Hypothalamus (tissue), 51 donors: ENCODE results near the gene AP1G1.
"Not testable (repeated sequence)": the region's sequence is repeated elsewhere in the genome, so short reads cannot be mapped to it uniquely, and the experiment has no call there.

Experiments
- DNase-seq, 51 donors: peaks; one replicate each; lab custom pipeline; 2025; lab: John Stamatoyannopoulos, UW

Gene AP1G1

DNA sequence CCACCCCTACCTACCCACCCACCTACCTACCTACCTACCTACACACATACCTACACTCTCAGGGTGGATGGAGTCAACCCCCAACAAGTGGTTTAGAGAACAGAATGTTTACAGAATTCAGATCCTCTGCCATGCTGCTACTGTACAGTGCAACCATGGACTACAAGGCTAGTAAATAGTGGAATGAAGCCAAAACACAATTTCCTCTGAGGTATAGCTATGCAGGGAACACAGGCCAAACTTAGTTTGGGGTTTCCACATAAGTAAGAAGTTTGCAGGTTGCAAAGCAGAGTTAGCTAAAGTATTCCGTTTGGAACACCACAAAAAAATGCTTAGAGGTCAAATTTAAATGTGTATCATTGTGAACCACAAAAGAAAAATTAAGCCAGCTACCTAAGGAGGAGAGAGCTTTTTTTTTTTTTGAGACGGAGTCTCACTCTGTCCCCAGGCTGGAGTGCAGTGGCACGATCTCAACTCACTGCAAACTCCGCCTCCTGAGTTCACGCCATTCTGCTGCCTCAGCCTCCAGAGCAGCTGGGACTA lies 2.7 kb upstream of the AP1G1 start:
- no peak for DNase-seq

DNA sequence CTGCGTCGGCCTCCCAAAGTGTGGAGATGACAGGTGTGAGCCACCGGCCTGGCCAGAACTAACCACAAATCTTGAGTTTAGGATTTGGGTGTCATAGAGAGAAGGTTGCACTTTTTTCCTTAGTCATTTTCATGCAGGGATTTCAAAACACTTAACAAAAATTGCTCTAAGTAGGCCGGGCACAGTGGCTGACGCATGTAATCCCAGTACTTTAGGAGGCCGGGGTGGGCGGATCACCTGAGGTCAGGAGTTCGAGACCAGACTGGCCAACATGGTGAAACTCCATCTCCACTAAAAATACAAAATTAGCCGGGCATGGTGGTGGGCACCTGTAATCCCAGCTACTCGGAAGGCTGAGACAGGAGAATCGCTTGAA lies 1.5 kb upstream of the AP1G1 start:
- not testable (repeated sequence) for DNase-seq

DNA sequence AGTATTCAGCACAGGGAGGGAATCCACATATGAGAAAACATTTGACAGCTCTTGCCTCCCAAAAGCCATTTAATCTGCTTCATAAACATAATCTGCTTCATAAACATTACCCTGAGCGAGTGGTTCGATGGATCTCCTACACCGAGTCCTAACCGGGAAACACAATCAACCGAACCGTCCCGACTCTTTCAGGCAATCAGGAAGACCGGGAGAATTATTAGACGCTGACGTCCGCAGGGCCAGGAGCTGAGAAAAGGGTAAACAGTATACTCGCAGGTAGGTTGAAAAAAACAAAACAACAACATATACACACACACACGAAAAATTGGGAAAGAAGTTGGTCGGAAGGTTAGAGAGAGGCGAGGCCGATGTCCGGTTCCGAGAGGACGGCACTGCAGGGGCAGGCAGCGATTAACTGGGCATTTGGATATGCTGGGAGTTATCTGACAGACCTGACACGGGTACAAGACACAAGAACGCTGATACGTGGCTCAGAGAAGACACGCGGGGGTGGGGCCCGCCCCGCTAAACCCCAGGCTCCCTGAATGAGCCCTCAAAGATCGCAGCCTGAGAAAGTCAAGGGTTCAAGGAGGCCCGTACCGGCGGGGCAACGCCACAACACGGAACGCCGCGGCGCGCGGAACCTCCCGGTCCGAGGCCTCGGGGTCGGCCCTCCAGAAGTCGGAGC lies 585 bp downstream of the AP1G1 start:
- peak in 14 of 51 donors; percentile 10 to 73 (median 44) for DNase-seq

DNA sequence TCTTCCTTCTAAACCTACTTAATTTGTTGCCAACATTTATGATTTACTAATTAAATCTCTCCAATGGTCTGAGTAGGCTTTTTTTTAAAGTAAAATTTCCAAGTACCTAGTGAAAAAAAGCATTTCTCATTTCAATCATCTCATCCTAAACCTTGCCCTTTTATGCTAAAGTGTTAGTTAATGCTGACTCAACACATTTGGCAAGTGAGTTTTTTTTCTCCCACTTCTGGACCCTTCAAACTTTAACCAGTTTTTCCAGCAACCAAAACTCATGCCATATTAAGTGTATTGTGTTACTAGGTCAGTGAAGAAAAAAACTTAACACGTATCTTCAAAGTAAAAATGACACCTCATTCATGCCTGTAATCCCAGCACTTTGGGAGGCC lies 5.3 kb downstream of the AP1G1 start:
- no peak for DNase-seq

DNA sequence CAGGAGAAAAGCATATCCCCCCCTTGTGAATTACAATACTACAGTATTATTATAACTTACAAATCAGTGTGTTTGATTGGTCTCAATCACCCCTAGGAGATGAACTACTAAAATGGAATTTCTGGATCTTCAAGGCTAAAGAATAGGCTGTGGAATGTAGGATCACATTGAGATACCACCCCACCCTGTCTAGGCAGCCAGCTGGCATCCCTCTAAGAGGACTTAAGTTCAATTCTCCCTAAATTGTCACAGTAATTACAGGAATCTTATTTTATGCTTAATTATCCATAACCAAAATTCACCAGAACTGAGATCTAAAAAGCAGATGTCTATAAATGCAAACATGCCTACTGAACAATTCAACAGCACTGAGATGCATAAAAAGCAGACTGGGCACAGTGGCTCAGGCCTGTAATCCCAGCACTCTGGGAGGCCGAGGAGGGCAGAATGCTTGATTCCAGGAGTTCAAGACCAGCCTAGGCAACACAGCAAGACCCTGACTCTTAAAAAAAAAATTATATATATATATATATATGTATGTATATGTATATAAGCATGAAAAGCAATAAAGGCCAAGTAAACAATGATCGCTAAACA lies 12.0 kb downstream of the AP1G1 start:
- no peak for DNase-seq

DNA sequence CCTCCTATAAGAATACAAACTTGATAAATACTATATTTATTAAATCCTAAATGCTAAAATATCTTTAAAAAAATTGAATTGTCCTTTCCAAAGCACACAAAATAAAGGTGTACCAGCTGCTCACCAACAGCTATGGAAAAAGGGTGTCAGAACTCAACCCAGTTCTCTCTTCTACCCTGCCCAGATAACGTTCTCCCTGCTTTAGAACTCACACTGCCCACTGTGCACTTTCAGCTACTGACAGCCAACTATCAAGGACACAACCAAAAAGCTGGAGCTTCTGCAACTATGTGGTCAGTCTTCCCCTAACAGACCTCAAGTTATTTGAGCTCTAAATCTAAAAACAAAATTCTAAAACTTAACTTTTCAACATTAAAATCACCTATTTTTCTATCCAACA lies 13.7 kb downstream of the AP1G1 start:
- DNase-seq = no peak

DNA sequence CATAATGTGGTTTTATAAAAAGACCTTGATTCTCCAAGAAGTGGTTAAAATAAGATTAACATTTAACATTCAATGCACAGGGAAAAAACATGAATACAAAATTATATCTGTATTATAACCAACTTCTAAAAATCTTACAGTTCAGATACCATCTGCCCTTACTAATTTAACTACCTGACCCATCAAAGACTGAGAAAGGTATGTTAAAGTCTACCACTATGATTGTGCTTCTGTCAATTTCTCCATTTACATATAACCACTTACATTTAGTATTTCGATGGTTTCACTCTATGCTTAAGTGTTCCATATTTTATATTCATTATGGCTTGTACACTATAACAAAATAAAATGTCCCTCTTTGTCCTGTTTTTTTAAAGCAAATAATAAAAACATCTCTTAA lies 14.6 kb downstream of the AP1G1 start:
- no peak for DNase-seq

DNA sequence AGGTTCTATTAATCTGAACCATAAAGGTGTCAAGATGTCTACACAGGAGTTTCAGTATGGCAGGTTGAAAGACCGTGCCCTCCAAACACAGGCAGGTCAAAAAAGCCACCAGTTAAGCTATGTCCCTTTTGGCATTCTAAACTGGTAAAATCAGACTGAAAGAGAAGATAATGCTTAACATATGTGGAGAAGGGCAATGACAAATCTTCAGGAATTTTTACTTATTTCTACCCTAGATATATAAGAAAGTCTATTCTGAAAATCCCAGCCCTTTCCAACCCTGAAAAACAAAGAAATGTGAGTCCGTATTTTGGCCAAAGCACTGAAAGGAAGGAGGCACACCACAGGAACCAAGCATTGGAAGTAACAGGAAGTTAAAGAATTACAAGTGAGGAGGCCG lies 16.5 kb downstream of the AP1G1 start:
- DNase-seq = no peak

DNA sequence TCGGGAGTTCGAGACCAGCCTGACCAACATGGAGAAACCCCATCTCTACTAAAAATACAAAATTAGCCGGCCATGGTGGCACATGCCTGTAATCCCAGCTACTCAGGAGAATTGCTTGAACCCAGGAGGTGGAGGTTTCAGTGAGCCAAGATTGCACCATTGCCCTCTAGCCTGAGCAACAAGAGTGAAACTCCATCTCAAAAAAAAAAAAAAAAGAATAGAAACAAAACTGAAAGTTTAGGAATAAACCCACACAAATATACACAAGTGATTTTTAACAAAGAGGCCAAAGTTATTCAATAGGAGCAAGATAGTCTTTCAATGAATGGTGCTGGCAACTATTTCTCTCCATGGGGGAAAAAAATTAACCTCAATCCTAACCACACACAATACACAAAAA lies 18.3 kb downstream of the AP1G1 start:
- not testable (repeated sequence) for DNase-seq

DNA sequence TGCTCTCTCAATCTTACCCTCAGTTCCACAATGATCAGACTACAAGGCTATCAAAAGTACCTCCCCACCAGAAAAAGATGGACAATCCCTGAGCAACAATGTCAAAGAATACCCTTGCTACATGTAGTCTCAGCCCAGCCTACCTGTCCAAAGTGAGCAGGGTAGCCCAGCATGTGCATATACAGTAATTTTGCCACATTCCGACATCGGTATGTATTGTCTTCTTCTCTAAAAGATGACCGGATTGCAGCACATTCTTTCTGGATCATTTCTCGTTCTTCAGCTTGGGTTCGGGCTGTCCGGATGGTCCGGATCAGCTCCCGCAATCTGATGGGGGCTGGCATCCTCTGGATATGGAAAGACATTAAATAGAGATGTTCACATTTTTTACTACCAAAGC lies 19.5 kb downstream of the AP1G1 start:
- no peak for DNase-seq

DNA sequence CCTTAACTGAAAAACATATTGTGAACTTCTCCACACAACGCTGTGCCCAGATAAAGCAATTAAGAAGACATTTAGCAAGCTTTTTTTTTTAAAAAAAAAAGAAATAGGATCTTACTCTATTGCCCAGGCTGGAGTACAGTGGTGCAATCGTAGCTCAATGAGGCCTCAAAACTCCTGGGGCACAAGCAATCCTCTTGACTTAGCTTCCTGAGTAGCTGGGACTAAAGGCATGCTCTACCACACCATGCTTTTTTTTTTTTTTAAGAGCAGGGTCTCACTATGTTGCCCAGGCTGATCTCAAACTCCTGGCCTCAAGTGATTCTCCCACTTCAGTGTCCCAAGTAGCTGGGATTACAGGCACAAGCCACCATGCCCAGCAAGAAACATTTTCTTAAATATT lies 20.1 kb downstream of the AP1G1 start:
- no peak for DNase-seq

DNA sequence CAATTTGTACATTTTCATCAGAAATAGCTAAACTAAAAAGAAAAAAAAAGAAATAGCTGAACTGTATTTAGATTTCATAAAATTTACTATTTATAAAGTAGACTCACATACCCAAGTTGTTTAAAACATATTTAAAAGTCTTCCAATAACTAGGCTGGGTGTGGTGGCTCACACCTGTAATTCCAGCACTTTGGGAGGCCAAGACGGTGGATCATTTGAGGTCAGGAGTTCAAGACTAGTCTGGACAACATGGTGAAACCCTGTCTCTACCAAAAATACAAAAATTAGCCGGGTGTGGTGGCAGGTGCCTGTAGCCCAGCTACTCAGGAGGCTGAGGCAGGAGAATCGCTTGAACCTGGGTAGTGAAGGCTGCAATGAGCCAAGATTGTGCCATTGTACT lies 23.5 kb downstream of the AP1G1 start:
- DNase-seq = not testable (repeated sequence)

DNA sequence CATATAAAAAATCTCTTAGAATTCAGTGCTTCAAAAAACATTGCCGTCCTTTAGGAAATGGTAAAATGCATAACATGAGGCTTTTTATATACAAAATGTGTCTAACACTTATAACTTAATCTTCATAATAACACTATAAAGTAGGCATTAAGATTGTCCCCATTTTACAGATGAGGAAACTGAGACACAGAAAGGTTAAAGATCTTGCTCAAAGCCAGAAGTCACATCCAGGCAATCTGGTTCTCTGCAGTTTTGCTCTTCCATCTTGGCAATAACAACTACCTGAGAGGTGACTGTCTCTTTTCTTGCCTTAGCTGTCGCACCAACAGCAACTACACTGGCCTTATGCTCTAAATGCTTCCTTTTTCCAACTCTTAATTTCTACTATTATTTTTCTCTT lies 24.5 kb downstream of the AP1G1 start:
- no peak for DNase-seq

DNA sequence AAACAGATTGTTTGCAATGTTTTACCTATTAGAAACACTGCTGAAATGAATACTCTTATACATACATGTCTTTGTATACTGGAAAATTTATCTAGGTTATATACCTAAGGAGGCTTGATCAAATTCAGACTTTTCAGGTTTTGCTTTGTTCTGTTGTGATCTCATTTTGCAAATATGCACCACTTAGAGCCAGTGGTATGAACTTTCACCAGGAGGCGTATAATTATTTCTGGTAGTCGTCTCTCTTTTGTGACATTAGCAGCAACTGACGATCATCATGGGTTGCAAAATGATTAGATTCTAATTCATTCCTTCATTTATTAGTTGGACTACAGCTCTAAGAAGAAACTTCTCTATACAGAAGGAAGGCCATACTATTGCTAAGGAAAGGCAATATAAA lies 26.9 kb downstream of the AP1G1 start:
- DNase-seq = no peak

DNA sequence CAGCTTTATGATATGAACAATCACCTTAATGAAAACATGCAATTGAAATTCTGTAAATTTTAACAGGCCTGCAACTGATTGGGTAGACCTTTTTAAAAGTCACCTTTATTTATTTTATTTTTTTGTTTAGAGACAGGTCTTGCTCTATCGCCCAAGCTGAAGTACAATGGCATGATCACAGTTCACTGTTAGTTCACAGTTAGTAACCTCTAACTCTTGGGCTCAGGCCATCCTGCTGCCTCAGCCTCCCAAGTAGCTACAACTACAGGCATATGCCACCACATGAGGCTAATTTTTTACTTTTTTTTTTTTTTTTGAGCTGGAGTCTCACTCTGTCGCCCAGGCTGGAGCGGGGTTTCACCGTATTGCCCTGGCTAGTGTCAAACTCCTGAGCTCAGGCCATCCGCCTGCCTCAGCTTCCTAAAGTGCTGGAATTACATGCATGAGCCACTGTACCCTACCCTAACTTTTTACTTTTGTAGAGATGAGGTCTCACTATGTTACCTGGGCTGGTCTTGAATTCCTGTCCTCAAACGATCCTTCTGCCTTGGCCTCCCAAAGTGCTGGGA lies 28.0 kb downstream of the AP1G1 start:
- no peak for DNase-seq

DNA sequence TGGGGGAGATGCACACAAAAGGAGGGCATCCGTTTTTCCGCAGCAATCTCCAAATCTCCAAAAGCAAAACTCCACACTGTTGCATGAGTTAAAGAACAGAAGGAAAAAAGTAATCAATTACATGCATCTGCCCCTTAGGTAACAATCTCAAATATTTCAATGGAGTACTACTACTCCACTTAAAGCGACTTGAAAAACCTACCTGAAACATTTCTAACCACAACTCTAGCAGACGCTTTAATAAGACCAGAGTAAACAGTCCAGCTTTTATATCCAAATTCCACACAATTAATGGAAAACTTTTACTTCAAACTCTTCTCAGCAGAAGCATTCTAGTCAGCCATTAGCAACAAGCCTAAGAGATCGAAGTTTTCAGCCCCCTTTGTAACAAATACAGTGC lies 29.9 kb downstream of the AP1G1 start:
- DNase-seq = no peak

DNA sequence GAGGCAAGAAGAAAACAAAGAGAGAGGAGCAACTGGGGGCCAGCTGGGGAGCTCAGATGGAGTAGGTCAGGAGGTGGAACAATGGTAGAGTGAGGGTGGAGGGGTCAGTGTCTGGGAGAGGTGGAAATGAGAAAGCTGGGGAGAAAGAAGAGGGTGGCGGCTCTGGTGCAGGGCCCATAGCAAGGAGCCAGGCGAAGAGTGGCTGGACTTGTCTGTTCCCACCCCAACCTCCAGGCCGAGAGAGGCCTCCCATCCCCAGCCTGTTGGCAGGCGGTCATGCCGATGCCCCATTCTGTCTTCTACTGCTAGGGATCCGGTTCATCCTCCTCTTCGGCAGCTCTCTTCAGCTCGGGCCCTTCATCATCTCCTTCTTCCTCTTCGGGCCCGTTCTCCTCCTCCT lies 31.3 kb downstream of the AP1G1 start:
- DNase-seq = no peak

DNA sequence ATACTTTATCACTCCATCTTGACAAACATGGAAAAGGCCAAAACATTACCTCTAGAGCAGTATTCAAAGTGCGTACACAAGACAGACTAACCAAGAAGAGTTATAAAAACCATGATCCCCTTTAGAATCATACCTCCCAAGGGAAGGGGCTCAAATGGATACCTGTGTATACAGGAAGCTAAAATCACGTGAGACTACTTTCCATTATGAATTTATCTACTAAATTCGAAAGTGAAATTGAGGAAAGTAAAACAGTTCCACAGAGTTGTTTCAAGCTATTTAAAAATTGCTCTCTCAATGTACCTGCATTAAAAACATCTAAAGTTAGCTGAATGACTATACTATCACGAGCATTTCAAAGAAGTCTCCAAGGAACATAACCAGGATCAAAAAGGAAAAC lies 32.7 kb downstream of the AP1G1 start:
- no peak for DNase-seq

DNA sequence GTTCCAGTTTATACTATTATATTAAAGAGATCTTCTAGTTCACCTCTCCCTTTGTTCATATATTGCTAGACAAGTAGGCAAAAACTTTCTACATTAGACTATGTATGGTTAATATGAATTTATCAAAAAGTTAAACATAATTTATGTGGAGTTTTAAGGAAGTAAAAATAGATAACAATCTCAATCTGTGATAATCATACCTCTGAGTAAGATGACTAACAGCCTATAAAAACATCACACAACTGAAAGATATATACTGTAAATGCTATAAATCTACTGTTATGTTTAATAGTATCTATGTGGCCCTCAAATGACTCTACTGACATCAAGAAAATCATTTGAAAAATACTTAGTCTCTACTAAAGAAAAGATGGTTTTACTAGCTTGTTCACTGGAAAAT lies 37.1 kb downstream of the AP1G1 start:
- no peak for DNase-seq

DNA sequence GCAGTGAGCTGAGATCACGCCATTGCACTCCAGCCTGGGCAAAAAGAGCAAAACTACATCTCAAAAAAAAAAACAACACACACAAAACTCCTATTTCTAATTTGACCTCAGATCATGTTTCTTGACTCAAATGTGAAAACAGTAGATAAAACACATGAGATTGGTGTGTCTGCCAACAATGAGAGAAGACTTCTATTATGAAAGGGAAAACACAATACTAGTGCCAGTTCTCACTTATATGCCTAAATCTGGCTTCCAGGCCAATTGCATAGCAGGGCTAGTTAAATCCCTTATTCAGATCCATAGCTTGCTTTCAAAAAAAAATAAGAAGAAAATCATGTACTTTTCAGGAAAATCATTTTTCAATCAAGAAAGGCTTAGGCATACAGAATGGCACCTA lies 39.4 kb downstream of the AP1G1 start:
- DNase-seq = no peak

DNA sequence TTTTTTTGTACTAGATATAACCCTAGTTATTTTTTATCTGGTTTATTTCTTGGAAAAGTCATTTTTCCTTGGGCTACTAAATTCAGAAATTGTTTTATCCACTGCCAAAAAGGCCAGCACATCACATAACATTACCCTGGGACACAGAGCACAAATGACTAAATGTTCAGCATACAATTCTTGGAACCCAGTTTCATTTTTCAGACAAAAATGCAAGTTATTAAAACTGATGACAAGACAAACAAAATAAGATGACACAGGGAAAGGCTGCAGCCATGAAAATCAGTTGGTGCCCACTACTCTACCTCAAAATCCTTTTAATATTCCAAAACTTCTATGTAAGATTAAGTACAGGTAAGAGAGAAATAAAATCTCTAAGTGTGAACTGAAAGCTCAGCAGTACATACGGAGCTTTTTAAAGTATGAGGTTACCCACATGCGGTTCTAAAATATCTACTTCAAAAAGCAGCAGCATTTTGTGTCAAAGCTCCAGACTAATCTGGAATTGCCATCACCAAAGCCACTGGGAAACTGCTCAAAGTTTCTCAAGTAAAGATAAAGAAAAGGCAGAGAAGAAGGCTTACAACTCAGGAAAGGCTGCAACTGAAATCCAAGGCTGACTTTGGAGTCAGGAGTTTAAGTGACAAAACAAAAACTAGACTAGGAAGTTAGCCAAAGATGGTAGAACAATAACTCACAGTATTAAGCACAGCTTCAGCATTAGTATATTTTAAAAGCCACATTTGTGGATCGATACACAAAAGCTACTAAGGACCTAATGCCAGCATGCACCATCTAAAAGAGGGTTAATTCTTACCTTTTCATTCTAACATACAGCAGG lies 41.4 kb downstream of the AP1G1 start:
- DNase-seq = no peak
